Stimulated activated CD4-positive, alpha-beta T cell treated with anti-CD3 and anti-CD28 coated beads, Interleukin-12 subunit alpha, Interleukin-12 subunit beta, amount 100 ng/mL, for 4 hours (primary cell): ENCODE data around the gene BOLA3.
"Not testable (repeated sequence)": the region's sequence is repeated elsewhere in the genome, so short reads cannot be mapped to it uniquely, and the experiment has no call there.

Experiments used
- DNase-seq: peaks from one replicate; pipeline ENCODE4 v3.0.0-alpha.2; 2020

The BOLA3 gene

GRCh38 chr2:74147727-74148456 lies at the start of gene BOLA3:
BOLA3 (minus strand) TSS chr2:74147912; CDS start chr2:74147874, 38 bp downstream.
- DNase-seq = peak; percentile 84

- no peak for DNase-seq
Observed at GRCh38 chr2:74197049-74197448, 49.3 kb upstream of the BOLA3 start.

- DNase-seq = no peak
Observed at GRCh38 chr2:74194799-74195198, 47.1 kb upstream of the BOLA3 start.

GRCh38 chr2:74191596-74192380 lies 44.1 kb upstream of the BOLA3 start:
- no peak for DNase-seq

- DNase-seq = no peak
Observed at GRCh38 chr2:74188696-74189095, 41.0 kb upstream of the BOLA3 start.

- no peak for DNase-seq
Observed at GRCh38 chr2:74188018-74188601, 40.4 kb upstream of the BOLA3 start.

GRCh38 chr2:74186706-74187105 lies 39.0 kb upstream of the BOLA3 start:
- not testable (repeated sequence) for DNase-seq

GRCh38 chr2:74186038-74186437 lies 38.3 kb upstream of the BOLA3 start:
- no peak for DNase-seq

- no peak for DNase-seq
Observed at GRCh38 chr2:74183878-74184277, 36.2 kb upstream of the BOLA3 start.

GRCh38 chr2:74181739-74182138 lies 34.0 kb upstream of the BOLA3 start:
- DNase-seq = no peak

- DNase-seq = no peak
Observed at GRCh38 chr2:74179063-74179865, 31.6 kb upstream of the BOLA3 start.

- DNase-seq = peak; percentile 95
Observed at GRCh38 chr2:74178211-74179062, 30.7 kb upstream of the BOLA3 start, which contains the start of gene MOB1A. MOB1A (minus strand) TSS chr2:74178879; CDS start chr2:74178674, 205 bp downstream.

- no peak for DNase-seq
Observed at GRCh38 chr2:74177696-74178095, 30.0 kb upstream of the BOLA3 start.

GRCh38 chr2:74174909-74175308 lies 27.2 kb upstream of the BOLA3 start:
- no peak for DNase-seq

- no peak for DNase-seq
Observed at GRCh38 chr2:74168739-74169138, 21.0 kb upstream of the BOLA3 start.

- no peak for DNase-seq
Observed at GRCh38 chr2:74164761-74165160, 17.0 kb upstream of the BOLA3 start.

GRCh38 chr2:74162951-74163350 lies 15.2 kb upstream of the BOLA3 start:
- DNase-seq = no peak

GRCh38 chr2:74155830-74156229 lies 8.1 kb upstream of the BOLA3 start:
- DNase-seq = no peak

- no peak for DNase-seq
Observed at GRCh38 chr2:74152954-74153353, 5.2 kb upstream of the BOLA3 start.

GRCh38 chr2:74149570-74150319 lies 2.0 kb upstream of the BOLA3 start:
- DNase-seq = no peak

- DNase-seq = no peak
Observed at GRCh38 chr2:74149247-74149525, 1.5 kb upstream of the BOLA3 start.
